ENCODE results near the gene PWWP2B.

DNA sequence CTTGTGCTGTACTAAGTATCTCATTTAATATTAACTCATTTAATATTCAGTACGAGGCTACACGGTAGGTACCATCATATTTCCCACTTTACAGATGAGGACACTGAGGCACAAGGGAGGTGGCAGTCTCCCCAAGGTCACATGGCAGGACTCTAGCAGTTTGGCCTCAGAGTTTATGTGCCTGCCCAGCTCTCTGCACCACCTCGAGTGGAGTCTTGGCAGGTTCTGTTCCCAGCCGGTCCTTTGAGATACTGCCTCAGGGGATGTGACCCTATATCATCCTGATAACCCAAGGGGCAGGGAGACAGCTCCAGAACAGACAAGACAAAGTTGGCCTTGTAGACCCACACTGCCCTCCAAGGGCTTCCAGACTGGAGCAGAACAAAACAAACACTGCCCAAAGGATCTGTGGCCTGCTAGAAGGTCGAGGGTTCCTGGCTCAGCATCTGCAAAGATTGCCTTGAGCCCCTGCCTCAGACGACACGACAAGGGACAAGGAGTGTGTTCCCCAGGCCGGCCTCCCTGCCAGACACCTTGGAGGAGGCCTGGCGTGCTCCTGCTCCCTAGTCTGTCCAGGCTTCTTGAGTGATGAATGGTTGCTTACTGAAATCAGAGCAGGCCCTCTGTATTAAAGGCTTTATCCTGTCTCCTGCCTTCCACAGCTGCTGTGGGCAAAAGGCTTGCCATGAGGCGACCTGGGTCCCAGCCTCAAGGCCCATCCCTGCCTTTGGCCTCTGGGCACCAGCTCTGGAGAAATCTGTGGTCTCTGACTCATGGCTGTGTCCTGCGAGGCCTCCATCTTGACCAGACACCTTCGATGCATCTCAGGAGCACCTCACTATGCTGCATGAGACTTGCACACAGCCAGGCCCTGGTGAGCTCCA is 3.9 kb upstream of the PWWP2B start:
- TF ChIP-seq, protein P1, sequence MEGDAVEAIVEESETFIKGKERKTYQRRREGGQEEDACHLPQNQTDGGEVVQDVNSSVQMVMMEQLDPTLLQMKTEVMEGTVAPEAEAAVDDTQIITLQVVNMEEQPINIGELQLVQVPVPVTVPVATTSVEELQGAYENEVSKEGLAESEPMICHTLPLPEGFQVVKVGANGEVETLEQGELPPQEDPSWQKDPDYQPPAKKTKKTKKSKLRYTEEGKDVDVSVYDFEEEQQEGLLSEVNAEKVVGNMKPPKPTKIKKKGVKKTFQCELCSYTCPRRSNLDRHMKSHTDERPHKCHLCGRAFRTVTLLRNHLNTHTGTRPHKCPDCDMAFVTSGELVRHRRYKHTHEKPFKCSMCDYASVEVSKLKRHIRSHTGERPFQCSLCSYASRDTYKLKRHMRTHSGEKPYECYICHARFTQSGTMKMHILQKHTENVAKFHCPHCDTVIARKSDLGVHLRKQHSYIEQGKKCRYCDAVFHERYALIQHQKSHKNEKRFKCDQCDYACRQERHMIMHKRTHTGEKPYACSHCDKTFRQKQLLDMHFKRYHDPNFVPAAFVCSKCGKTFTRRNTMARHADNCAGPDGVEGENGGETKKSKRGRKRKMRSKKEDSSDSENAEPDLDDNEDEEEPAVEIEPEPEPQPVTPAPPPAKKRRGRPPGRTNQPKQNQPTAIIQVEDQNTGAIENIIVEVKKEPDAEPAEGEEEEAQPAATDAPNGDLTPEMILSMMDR (IDR thresholded peaks at IDR 0.05) = no peak
- TF ChIP-seq POLR2A (IDR thresholded peaks at IDR 0.05) = no peak
